H9 (cell line): ENCODE measurements around the gene ITGAX. TPM values are rescaled to one million over a fixed set of nuclear protein-coding genes. Genes with fewer than 3 reads are reported as not detected.

ENCODE experiments used
- DNase-seq: peaks from one replicate; pipeline ENCODE4 v3.0.0-alpha.2; 2017
- H2AFZ ChIP-seq: one replicate; pipeline ENCODE4 v1.6.1; 2013; ENCODE audit warnings: mild to moderate bottlenecking, low read length, control low read depth, moderate library complexity
- H2AK5ac ChIP-seq: 2 replicates; pipeline ENCODE4 v1.6.1; 2013; ENCODE audit warnings: low read length, control low read depth, mixed read lengths; ENCODE audit not compliant: insufficient read length
- H2BK120ac ChIP-seq: one replicate; pipeline ENCODE4 v1.6.1; 2013; ENCODE audit warnings: low read depth, mild to moderate bottlenecking, low read length, control low read depth, inconsistent platforms; ENCODE audit not compliant: poor library complexity, severe bottlenecking
- H2BK12ac ChIP-seq: 2 replicates; pipeline ENCODE4 v1.6.1; 2013; ENCODE audit warnings: low read length, control low read depth, mixed read lengths, low read depth; ENCODE audit not compliant: insufficient read length
- H2BK15ac ChIP-seq: 2 replicates; pipeline ENCODE4 v1.6.1; 2013; ENCODE audit warnings: low read depth, low read length, control low read depth
- H2BK20ac ChIP-seq: one replicate; pipeline ENCODE4 v1.6.1; 2013; ENCODE audit warnings: low read depth, mild to moderate bottlenecking, low read length, control low read depth, inconsistent platforms; ENCODE audit not compliant: poor library complexity, severe bottlenecking
- H2BK5ac ChIP-seq: 2 replicates; pipeline ENCODE4 v1.6.1; 2013; ENCODE audit warnings: low read length, control low read depth, mixed read lengths; ENCODE audit not compliant: insufficient read length
- H3K14ac ChIP-seq: 2 replicates; pipeline ENCODE4 v1.6.1; 2013; ENCODE audit warnings: low read length, control low read depth; ENCODE audit not compliant: insufficient read depth
- H3K18ac ChIP-seq: 2 replicates; pipeline ENCODE4 v1.6.1; 2013; ENCODE audit warnings: low read depth, mild to moderate bottlenecking, mixed read lengths, low read length, control low read depth; ENCODE audit not compliant: insufficient read length
- H3K23ac ChIP-seq: 2 replicates; pipeline ENCODE4 v1.6.1; 2013; ENCODE audit warnings: low read length, control low read depth, mixed read lengths, low read depth; ENCODE audit not compliant: insufficient read length
- H3K23me2 ChIP-seq: 2 replicates; pipeline ENCODE4 v1.6.1; 2013; ENCODE audit warnings: low read depth, mild to moderate bottlenecking, mixed read lengths, low read length, control low read depth; ENCODE audit not compliant: insufficient read length, poor library complexity, severe bottlenecking
- H3K27ac ChIP-seq: 2 replicates; pipeline ENCODE4 v1.5.1; 2013; ENCODE audit warnings: low read length, control low read depth, mixed read lengths, low read depth; ENCODE audit not compliant: insufficient read length
- H3K27me3 ChIP-seq: 2 replicates; pipeline ENCODE4 v1.6.1; 2013; ENCODE audit warnings: low read length, control low read depth, inconsistent platforms; ENCODE audit not compliant: insufficient read depth
- H3K4ac ChIP-seq: 2 replicates; pipeline ENCODE4 v1.6.1; 2013; ENCODE audit warnings: low read depth, mild to moderate bottlenecking, control low read depth, inconsistent platforms, low read length, moderate library complexity
- H3K4me1 ChIP-seq: 2 replicates; pipeline ENCODE4 v1.6.1; 2013; ENCODE audit warnings: low read length, control low read depth, inconsistent platforms; ENCODE audit not compliant: insufficient read depth
- H3K4me2 ChIP-seq: 2 replicates; pipeline ENCODE4 v1.6.1; 2013; ENCODE audit warnings: low read length, control low read depth, mixed read lengths; ENCODE audit not compliant: insufficient read length, insufficient read depth
- H3K56ac ChIP-seq: 2 replicates; pipeline ENCODE4 v1.6.1; 2013; ENCODE audit warnings: low read depth, mild to moderate bottlenecking, mixed read lengths, low read length, control low read depth; ENCODE audit not compliant: insufficient read length
- H3K79me1 ChIP-seq: 2 replicates; pipeline ENCODE4 v1.6.1; 2013; ENCODE audit warnings: low read depth, mild to moderate bottlenecking, moderate library complexity, low read length, control low read depth, inconsistent platforms; ENCODE audit not compliant: insufficient read depth, poor library complexity, severe bottlenecking
- H3K79me2 ChIP-seq: 2 replicates; pipeline ENCODE4 v1.6.1; 2013; ENCODE audit warnings: low read length, control low read depth, inconsistent platforms; ENCODE audit not compliant: insufficient read depth
- H3K9ac ChIP-seq: 2 replicates; pipeline ENCODE4 v1.6.1; 2013; ENCODE audit warnings: low read length, control low read depth, mixed read lengths; ENCODE audit not compliant: insufficient read length; ENCODE audit errors: extremely low read depth
- H3K9me3 ChIP-seq: one replicate; pipeline ENCODE4 v1.6.1; 2013; ENCODE audit warnings: low read depth, low read length, inconsistent platforms; ENCODE audit not compliant: control insufficient read depth
- H3T11ph ChIP-seq: one replicate; pipeline ENCODE4 v1.6.1; 2013; ENCODE audit warnings: mild to moderate bottlenecking, low read length, control low read depth, inconsistent platforms
- H4K20me1 ChIP-seq: one replicate; pipeline ENCODE4 v1.6.1; 2013; ENCODE audit not compliant: control insufficient read depth, insufficient read length, insufficient read depth
- H4K5ac ChIP-seq: 2 replicates; pipeline ENCODE4 v1.6.1; 2013; ENCODE audit warnings: low read depth, mild to moderate bottlenecking, mixed read lengths, low read length, control low read depth; ENCODE audit not compliant: insufficient read length
- H4K8ac ChIP-seq: replicated peaks from 2 replicates; pipeline ENCODE4 v1.6.1; 2013; ENCODE audit warnings: low read length, control low read depth, mixed read lengths, low read depth; ENCODE audit not compliant: insufficient read length
- H4K91ac ChIP-seq: 2 replicates; pipeline ENCODE4 v1.6.1; 2013; ENCODE audit warnings: low read depth, mild to moderate bottlenecking, moderate library complexity, mixed read lengths, low read length, control low read depth; ENCODE audit not compliant: insufficient read length
- H3K27ac Mint-ChIP-seq, 3 experiments: 2 replicates in 2 of 3; 3 replicates in 1 of 3; pipeline ENCODE4 v1.8.0; 2020 to 2021; ENCODE audit warnings: mixed read lengths in 3 of 3, mild to moderate bottlenecking in 1 of 3, moderate library complexity in 1 of 3
- H3K27me3 Mint-ChIP-seq: 2 replicates; pipeline ENCODE4 v1.8.0; 2021; ENCODE audit warnings: low read depth, mild to moderate bottlenecking, moderate library complexity, mixed read lengths
- H3K36me3 Mint-ChIP-seq, 3 experiments: 2 replicates in 2 of 3; 3 replicates in 1 of 3; pipeline ENCODE4 v1.8.0; 2020 to 2021; ENCODE audit warnings: low read depth in 3 of 3, mixed read lengths in 3 of 3; ENCODE audit not compliant: insufficient read depth in 1 of 3
- H3K4me1 Mint-ChIP-seq, 2 experiments: 2 replicates each; pipeline ENCODE4 v1.8.0; 2020; ENCODE audit warnings: mixed read lengths in 2 of 2
- H3K4me3 Mint-ChIP-seq, 2 experiments: 2 replicates in 1 of 2; 3 replicates in 1 of 2; pipeline ENCODE4 v1.8.0; 2020 to 2021; ENCODE audit warnings: mild to moderate bottlenecking in 2 of 2, mixed read lengths in 2 of 2, moderate library complexity in 1 of 2
- H3K9me3 Mint-ChIP-seq, 2 experiments: 2 replicates in 1 of 2; 3 replicates in 1 of 2; pipeline ENCODE4 v1.8.0; 2020; ENCODE audit warnings: mild to moderate bottlenecking in 2 of 2, mixed read lengths in 2 of 2, moderate library complexity in 1 of 2
- CTCF ChIP-seq: fragments of 200-600 bp; sonication (generic); conservative IDR thresholded peaks from 3 replicates; pipeline ENCODE4 v1.8.0; 2021; ENCODE audit warnings: antibody characterized with exemption, mild to moderate bottlenecking
- WGBS: extraction: QIAGEN DNeasy Blood & Tissue Kit; methylation state at CpG from one replicate; pipeline ENCODE4 v1.1.7; 2013; ENCODE audit warnings: missing lambda C conversion rate, low lambda C conversion rate, mixed read lengths; ENCODE audit not compliant: insufficient read length; ENCODE audit errors: extremely low coverage; 5-methylcytosine and 5-hydroxymethylcytosine counted together
- total RNA-seq: library from RNA; stranded (reverse); gene quantifications from 2 replicates; pipeline ENCODE4 v1.2.1, GENCODE V29; 2021

ITGAX gene
- total RNA-seq, 1 experiment from 2014 or later = 0.28 TPM

- peak overlapping the region in 1 of 3 experiments; percentile 41; a peak in 1 of 7 replicates for H3K27ac Mint-ChIP-seq
Measured at GRCh38 chr16:31412750-31413149, 57.8 kb downstream of the ITGAX start.

More at GRCh38 chr16:31412750-31413149, 57.8 kb downstream of the ITGAX start:
- Histone ChIP-seq H3K27ac (no peak overlapping the region), H3K79me1 (no peaks in the 10 kb centered on the region), H3K23me2 (no peaks in the 10 kb centered on the region), H2BK12ac (no peak overlapping the region), H3K4me1 (no peaks in the 10 kb centered on the region), H4K8ac (no peak overlapping the region), H3T11ph (no peak overlapping the region), H3K27me3 (no peaks in the 10 kb centered on the region), H3K79me2 (no peaks in the 10 kb centered on the region), H2BK120ac (no peak overlapping the region), H3K9ac (no peak overlapping the region), H3K14ac (no peak overlapping the region), H2BK5ac (no peak overlapping the region), H2BK15ac (no peak overlapping the region), H4K20me1 (no peaks in the 10 kb centered on the region), H2AK5ac (no peak overlapping the region), H2AFZ (no peak overlapping the region), H4K91ac (no peak overlapping the region), H2BK20ac (no peak overlapping the region), H3K23ac (no peak overlapping the region), H3K56ac (no peak overlapping the region), H3K4ac (no peak overlapping the region), H3K9me3 (no peaks in the 10 kb centered on the region), H4K5ac (no peak overlapping the region), H3K18ac (no peak overlapping the region), H3K4me2 (no peak overlapping the region)
- WGBS = no CpG with 5 or more reads among the region's 10 CpGs
- TF ChIP-seq CTCF = no peak
- no peak for DNase-seq
- Mint-ChIP-seq H3K36me3 (no peaks in the 10 kb centered on the region), H3K9me3 (peaks cover 0 to 2% of the 10 kb centered on the region in 2 experiments; a peak in 2 of 5 replicates), H3K4me3 (no peak overlapping the region), H3K4me1 (peaks cover 6% of the 10 kb centered on the region in 2 experiments; a peak in 3 of 4 replicates), H3K27me3 (peaks cover 33% of the 10 kb centered on the region)
